Right cardiac atrium (tissue), 5 donors: ENCODE data around the gene HOXC4. TPM values are rescaled to one million over a fixed set of nuclear protein-coding genes. Genes with fewer than 3 reads are reported as not detected.
"Not testable (repeated sequence)": the region's sequence is repeated elsewhere in the genome, so short reads cannot be mapped to it uniquely, and the experiment has no call there.

Experiments used
- ATAC-seq, 2 donors: fragments of 200-7000 bp; cut with Tn5 transposase; one replicate each; pipeline versions ENCODE4 v1.8.0 to v1.9.1; 2020; ENCODE audit warnings: moderate library complexity in 2 of 2, mild to moderate bottlenecking in 1 of 2
- DNase-seq, 3 donors: peaks; one replicate each; pipeline ENCODE4 v3.0.0-alpha.2; 2020
- H3K27ac ChIP-seq: one replicate; pipeline ENCODE4 v1.5.1; 2013; ENCODE audit warnings: mild to moderate bottlenecking, low read length, control low read depth, moderate library complexity
- H3K27me3 ChIP-seq: one replicate; pipeline ENCODE4 v1.6.1; 2013; ENCODE audit not compliant: control insufficient read depth, insufficient read depth
- H3K4me1 ChIP-seq: one replicate; pipeline ENCODE4 v1.6.1; 2013; ENCODE audit warnings: low read length; ENCODE audit not compliant: control insufficient read depth, insufficient read depth
- H3K4me3 ChIP-seq: one replicate; pipeline ENCODE4 v1.5.1; 2013; ENCODE audit warnings: low read length, control low read depth
- H3K9me3 ChIP-seq: one replicate; pipeline ENCODE4 v1.6.1; 2013; ENCODE audit warnings: low read length; ENCODE audit not compliant: control insufficient read depth
- WGBS: extraction: QIAGEN DNeasy Blood & Tissue Kit; methylation state at CpG from one replicate; pipeline ENCODE4 v1.1.7; 2013; 5-methylcytosine and 5-hydroxymethylcytosine counted together
- intact Hi-C, 4 donors: fragments of 100-400 bp; cut with DNase I; formaldehyde crosslinking; loops; one replicate each; pipeline versions ENCODE4 v1.11.0 to v1.14.0; 2022 to 2023
- polyA plus RNA-seq: library from polyadenylated mRNA; stranded (reverse); fragments of 200-250 nt; gene quantifications from one replicate; pipeline ENCODE4 v1.2.3, GENCODE V29; 2013
- total RNA-seq, 4 donors: library from RNA; stranded (reverse); fragmentation: NEBNext Ultra II Directional; extraction: Animal tissue kit (Norgen Biotek cat#: 25700); gene quantifications; one replicate each; pipeline ENCODE4 v1.2.1, GENCODE V29; 2021
- donor health status: healthy with polysubstance abuse.
- donor health status: DM: no; HTN: yes; CAD: no.
- donor health status: DM: no; HTN: no; CAD: no.
- donor health status: DM: no; HTN: yes; CAD: no; lungs with severe emphysema.
- donor health status: DM: yes; HTN: yes; CAD: no.

HOXC4 gene
- total and polyA plus RNA-seq, 5 donors: 0.14 to 0.37 (median 0.33) TPM; not detected in 1

- DNase-seq, H3K27me3 ChIP-seq, H3K9me3 ChIP-seq, ATAC-seq, H3K4me1 ChIP-seq, H3K27ac ChIP-seq, intact Hi-C loops: not testable (repeated sequence)
- WGBS: 32% methylated on average over 35 of the region's 35 CpGs
- H3K4me3 ChIP-seq: peak overlapping the region; percentile 22
Measured at GRCh38 chr12:54081581-54082396, 28.2 kb downstream of the HOXC4 start.

DNA sequence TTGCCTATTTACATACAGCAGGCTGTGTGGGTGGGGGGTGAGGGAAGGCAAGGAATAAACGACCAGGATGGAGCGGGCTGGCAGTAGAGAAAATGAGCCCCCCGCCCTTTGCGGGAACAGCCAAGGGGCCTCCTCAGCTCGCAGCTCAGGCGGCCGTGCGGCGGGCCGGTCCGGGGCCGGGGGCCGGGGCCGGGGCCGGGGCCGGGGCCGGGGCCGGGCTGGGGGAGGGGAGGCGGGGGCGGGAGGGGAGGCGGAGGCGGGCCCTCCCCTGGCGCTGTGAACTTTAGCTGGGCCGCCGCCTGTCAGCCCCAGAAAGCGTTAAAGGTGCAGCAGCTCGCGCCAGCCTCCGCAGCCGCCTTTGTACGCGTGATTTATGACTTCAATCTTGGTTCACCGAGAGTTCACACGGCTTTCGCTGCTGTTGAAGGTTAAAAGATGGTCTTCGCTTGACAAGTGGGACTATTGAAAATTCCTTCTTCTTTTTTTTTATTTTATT, 28.8 kb downstream of the HOXC4 start:
- no peak overlapping the region for H3K27ac ChIP-seq

GRCh38 chr12:54088011-54088410, 34.4 kb downstream of the HOXC4 start:
- DNase-seq, H3K27ac ChIP-seq, H3K4me1 ChIP-seq, H3K27me3 ChIP-seq, intact Hi-C loops, H3K9me3 ChIP-seq, H3K4me3 ChIP-seq, ATAC-seq: not testable (repeated sequence)

More for the DNA sequence above, 28.8 kb downstream of the HOXC4 start:
- intact Hi-C loops: no loop called here
- peak overlapping the region; percentile 22 for H3K4me3 ChIP-seq
- WGBS: 3% methylated on average over 35 of the region's 36 CpGs
- ATAC-seq (no peak), DNase-seq (peak in 2 of 3 donors; percentile 57 to 67)
- H3K9me3 ChIP-seq: no peaks in the 10 kb centered on the region
- H3K27me3 ChIP-seq: no peaks in the 10 kb centered on the region
- H3K4me1 ChIP-seq: no peaks in the 10 kb centered on the region

- H3K4me1 ChIP-seq, H3K4me3 ChIP-seq, DNase-seq, H3K9me3 ChIP-seq, H3K27ac ChIP-seq, intact Hi-C loops, ATAC-seq, H3K27me3 ChIP-seq: not testable (repeated sequence)
- WGBS: 70% methylated on average over 6 of the region's 6 CpGs
Measured at GRCh38 chr12:54089465-54089864, 35.8 kb downstream of the HOXC4 start.

- H3K4me1 ChIP-seq, H3K4me3 ChIP-seq, H3K27me3 ChIP-seq, ATAC-seq, H3K9me3 ChIP-seq, H3K27ac ChIP-seq, intact Hi-C loops: not testable (repeated sequence)
- 2% methylated on average over 37 of the region's 37 CpGs for WGBS
- peak in 1 of 3 donors; percentile 50 for DNase-seq
Measured at GRCh38 chr12:54090312-54090711, 36.7 kb downstream of the HOXC4 start.

DNA sequence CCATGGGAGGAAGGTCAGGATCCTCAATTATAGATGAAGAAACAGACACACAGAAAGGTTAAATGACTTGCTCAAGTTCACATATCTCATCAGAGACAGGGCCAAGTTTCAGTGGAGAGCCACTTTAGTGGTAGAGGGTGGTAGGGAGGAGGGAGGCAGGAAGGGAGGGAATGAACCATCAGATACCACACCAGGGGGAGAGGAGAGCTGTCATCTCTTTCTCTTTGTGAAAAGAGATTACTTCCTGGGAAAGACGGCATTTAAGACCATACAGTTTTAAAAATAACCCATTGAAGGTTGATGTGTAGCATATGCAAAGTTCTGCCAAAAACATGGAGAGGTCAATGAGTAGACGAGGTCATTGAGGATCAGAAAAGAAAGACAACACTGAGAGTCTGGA, 39.3 kb downstream of the HOXC4 start:
- intact Hi-C loops, H3K27ac ChIP-seq, H3K4me3 ChIP-seq, H3K27me3 ChIP-seq, H3K4me1 ChIP-seq, ATAC-seq, DNase-seq, H3K9me3 ChIP-seq: not testable (repeated sequence)
- WGBS: 31% methylated on average over 2 of the region's 2 CpGs

DNA sequence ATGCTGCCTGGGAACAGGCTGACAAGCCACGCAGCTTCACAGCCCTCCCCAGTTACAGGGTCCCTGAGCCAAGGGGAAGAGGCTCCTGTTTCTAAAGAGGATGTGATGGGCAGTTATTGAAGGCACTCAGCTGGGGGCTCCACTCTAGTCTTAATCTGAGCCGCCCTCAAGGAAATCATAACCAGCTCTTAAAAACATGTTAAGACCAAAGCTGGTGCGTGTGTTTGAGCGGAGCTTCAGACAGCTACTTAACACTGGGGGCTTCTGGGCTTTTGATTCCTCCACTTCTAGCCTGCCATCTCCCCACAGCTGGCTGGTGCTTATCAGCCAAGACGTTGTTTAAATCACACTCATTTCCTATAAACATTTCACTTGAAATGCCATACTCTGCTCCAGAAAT, 42.3 kb downstream of the HOXC4 start:
- H3K4me1 ChIP-seq, ATAC-seq, intact Hi-C loops, DNase-seq, H3K4me3 ChIP-seq, H3K9me3 ChIP-seq, H3K27me3 ChIP-seq, H3K27ac ChIP-seq: not testable (repeated sequence)
- WGBS: 47% methylated on average over 5 of the region's 5 CpGs

DNA sequence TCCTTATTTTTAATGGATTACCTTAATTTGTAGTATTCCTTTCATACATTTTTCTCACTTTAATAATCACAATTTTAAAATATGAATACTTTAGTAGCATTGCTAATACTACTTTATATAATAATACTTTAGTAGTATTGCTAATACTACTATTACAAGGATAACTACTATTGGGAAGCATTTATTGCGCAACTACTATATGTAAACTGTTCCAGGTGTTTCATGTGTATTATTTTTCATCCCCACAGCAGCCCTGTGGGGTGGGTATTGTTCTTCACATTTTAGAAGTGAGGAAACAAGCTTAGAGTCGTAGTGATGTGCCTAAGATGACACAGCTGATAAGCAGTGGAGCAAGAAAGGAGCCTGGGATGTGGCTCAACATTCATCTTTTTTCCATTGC, 45.0 kb downstream of the HOXC4 start:
- H3K27ac ChIP-seq, H3K27me3 ChIP-seq, ATAC-seq, H3K4me3 ChIP-seq, DNase-seq, intact Hi-C loops, H3K9me3 ChIP-seq, H3K4me1 ChIP-seq: not testable (repeated sequence)
- WGBS: 78% methylated on average over 2 of the region's 2 CpGs

DNA sequence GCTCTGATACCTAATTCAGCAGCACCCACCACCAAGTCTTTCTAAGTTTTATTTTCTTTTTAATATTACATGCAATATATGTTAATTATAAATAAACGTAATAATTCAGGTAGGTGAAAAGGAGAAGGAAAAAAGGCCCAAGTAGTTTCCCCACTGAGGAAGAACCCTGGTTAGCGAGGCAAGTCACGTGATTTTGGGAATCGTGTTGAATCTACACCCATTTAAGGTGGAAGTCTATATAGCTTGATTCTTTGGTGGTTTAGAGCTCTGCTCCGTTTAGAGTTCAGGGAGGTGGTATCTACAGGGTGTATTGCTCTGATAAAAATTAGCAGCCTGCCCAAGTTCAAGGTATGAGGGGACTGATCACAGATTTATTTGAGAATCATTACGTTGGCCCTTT, 47.0 kb downstream of the HOXC4 start:
- H3K9me3 ChIP-seq, H3K27me3 ChIP-seq, ATAC-seq, intact Hi-C loops, DNase-seq, H3K27ac ChIP-seq, H3K4me1 ChIP-seq, H3K4me3 ChIP-seq: not testable (repeated sequence)
- 78% methylated on average over 6 of the region's 6 CpGs for WGBS

DNA sequence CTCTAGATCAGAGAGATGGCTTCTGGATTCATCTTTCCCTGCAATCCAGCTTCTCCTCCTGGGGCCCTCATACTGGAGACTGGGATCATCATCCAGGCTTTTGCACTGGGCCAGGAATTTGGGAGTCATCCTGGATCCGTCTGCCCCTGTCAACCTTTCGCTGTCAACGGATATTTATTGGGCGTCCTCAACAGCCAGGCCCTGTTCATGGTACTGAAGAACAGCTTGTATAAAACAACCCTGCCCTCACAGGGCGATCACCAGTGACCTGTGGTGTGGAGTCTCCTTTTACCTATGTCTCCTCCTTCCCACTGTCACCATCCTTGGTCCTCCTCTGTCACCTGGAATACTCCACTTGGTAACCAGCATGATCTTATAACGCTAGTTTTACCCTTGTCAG, 48.6 kb downstream of the HOXC4 start:
- H3K27me3 ChIP-seq, H3K27ac ChIP-seq, ATAC-seq, intact Hi-C loops, H3K4me1 ChIP-seq, H3K9me3 ChIP-seq, H3K4me3 ChIP-seq, DNase-seq: not testable (repeated sequence)
- WGBS: 68% methylated on average over 6 of the region's 6 CpGs

DNA sequence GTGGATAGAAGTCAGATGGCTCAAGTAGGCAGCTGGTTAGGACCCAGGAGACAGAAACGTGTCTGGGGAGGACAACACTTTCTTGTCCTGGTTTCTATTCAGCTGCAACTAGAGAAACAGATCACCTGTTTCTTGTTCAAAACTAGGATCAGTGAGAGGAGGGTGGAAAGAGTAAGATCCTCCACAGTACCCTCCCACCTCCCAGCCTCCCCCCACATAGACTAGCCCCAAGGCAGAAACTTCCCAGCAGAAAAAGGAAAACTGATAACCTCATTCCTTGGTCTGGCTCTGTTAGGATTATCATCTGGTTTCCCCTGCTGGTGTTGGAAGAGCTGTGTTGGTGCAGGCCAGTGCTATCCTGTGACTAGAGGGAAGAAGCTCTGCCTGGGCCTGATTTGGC, 50.2 kb downstream of the HOXC4 start:
- ATAC-seq, H3K4me3 ChIP-seq, DNase-seq, H3K27ac ChIP-seq, H3K27me3 ChIP-seq, intact Hi-C loops, H3K4me1 ChIP-seq, H3K9me3 ChIP-seq: not testable (repeated sequence)
- 50% methylated on average over 1 of the region's 1 CpG for WGBS
